Vagina (tissue), 2 donors: ENCODE measurements around the gene LRCH2.

Experiments
- CTCF ChIP-seq, 3 experiments: fragments of 450-650 bp in 2 of 3; fragments of 200-600 bp in 1 of 3; sonication (generic) in 1 of 3; IDR thresholded peaks; one replicate each; pipeline ENCODE4 v1.5.1; 2017 to 2019; ENCODE audit warnings: antibody characterized with exemption in 3 of 3, mild to moderate bottlenecking in 2 of 3, moderate library complexity in 2 of 3
- POLR2A ChIP-seq, 2 donors: fragments of 450-650 bp; IDR thresholded peaks; one replicate each; pipeline ENCODE4 v1.6.1; 2017; ENCODE audit warnings: antibody characterized with exemption in 2 of 2, mild to moderate bottlenecking in 2 of 2, moderate library complexity in 2 of 2
- POLR2AphosphoS5 ChIP-seq, 2 donors: sonication (generic); formaldehyde crosslinking; IDR thresholded peaks; one replicate each; pipeline ENCODE4 v1.9.0; 2017; ENCODE audit warnings: antibody characterized with exemption in 2 of 2, mild to moderate bottlenecking in 2 of 2, low read depth in 1 of 2; ENCODE audit not compliant: insufficient read depth in 1 of 2

GRCh38 chrX:115191490-115192243, 42.2 kb downstream of the LRCH2 start:
- TF ChIP-seq POLR2A (IDR thresholded peaks at IDR 0.05) (no peak), CTCF (IDR thresholded peaks at IDR 0.05) (no peak), POLR2AphosphoS5 (IDR thresholded peaks at IDR 0.05; ENCODE audit: insufficient read depth in 1 of 2, low read depth in 1 of 2) (no peak)
